Osteocyte (in vitro differentiated cells): ENCODE results near the gene HOMER2. TPM values are rescaled to one million over a fixed set of nuclear protein-coding genes. Genes with fewer than 3 reads are reported as not detected.
A peak's percentile ranks its signal among the peaks of the same experiment; 100 is the strongest.
"Not testable (repeated sequence)": the region's sequence is repeated elsewhere in the genome, so short reads cannot be mapped to it uniquely, and the experiment has no call there.

ENCODE experiments used
- DNase-seq: peaks from one replicate; pipeline ENCODE4 v3.0.0; 2021; ENCODE audit warnings: mixed read lengths; ENCODE audit not compliant: unreplicated experiment; ENCODE audit errors: extremely low spot score
- H3K27ac Mint-ChIP-seq: one replicate; pipeline ENCODE4 v1.8.0; 2021; ENCODE audit warnings: mild to moderate bottlenecking, mixed read lengths; ENCODE audit not compliant: unreplicated experiment
- H3K27me3 Mint-ChIP-seq: one replicate; pipeline ENCODE4 v1.8.0; 2021; ENCODE audit warnings: mixed read lengths; ENCODE audit not compliant: unreplicated experiment
- H3K36me3 Mint-ChIP-seq: one replicate; pipeline ENCODE4 v1.8.0; 2021; ENCODE audit warnings: mixed read lengths; ENCODE audit not compliant: unreplicated experiment
- H3K4me1 Mint-ChIP-seq: one replicate; pipeline ENCODE4 v1.8.0; 2021; ENCODE audit warnings: mixed read lengths; ENCODE audit not compliant: unreplicated experiment
- H3K4me3 Mint-ChIP-seq: one replicate; pipeline ENCODE4 v1.8.0; 2021; ENCODE audit warnings: mild to moderate bottlenecking, moderate library complexity, mixed read lengths; ENCODE audit not compliant: unreplicated experiment
- H3K9me3 Mint-ChIP-seq: one replicate; pipeline ENCODE4 v1.8.0; 2021; ENCODE audit warnings: mixed read lengths; ENCODE audit not compliant: unreplicated experiment
- CTCF ChIP-seq: fragments of 200-600 bp; sonication (generic); IDR thresholded peaks from 2 replicates; pipeline ENCODE4 v1.5.0; 2021; ENCODE audit warnings: antibody characterized with exemption, mild to moderate bottlenecking, moderate library complexity
- total RNA-seq: library from RNA; stranded (reverse); gene quantifications from 2 replicates; pipeline ENCODE4 v1.2.1, GENCODE V29; 2021

The HOMER2 gene
- total RNA-seq, 1 donor from 2014 or later, result 6.3 TPM

- H3K36me3 Mint-ChIP-seq, result no peaks in the 10 kb centered on the region
- no peaks in the 10 kb centered on the region for H3K9me3 Mint-ChIP-seq
- no peak for DNase-seq
- no peak overlapping the region for H3K27ac Mint-ChIP-seq
- H3K4me3 Mint-ChIP-seq, result no peak overlapping the region
- no peak for TF ChIP-seq CTCF
- H3K4me1 Mint-ChIP-seq, result no peaks in the 10 kb centered on the region
- no peaks in the 10 kb centered on the region for H3K27me3 Mint-ChIP-seq
These were observed 51.9 kb downstream of the HOMER2 start for GRCh38 chr15:82900511-82901060.

- Mint-ChIP-seq H3K4me3 (no peak overlapping the region), H3K27me3 (no peaks in the 10 kb centered on the region), H3K27ac (no peak overlapping the region), H3K36me3 (no peaks in the 10 kb centered on the region), H3K4me1 (no peaks in the 10 kb centered on the region), H3K9me3 (no peaks in the 10 kb centered on the region)
- TF ChIP-seq CTCF, result no peak
- no peak for DNase-seq
These were observed 53.6 kb downstream of the HOMER2 start for GRCh38 chr15:82898961-82899360.

GRCh38 chr15:82895983-82896382 lies 56.5 kb downstream of the HOMER2 start:
- no peaks in the 10 kb centered on the region for H3K36me3 Mint-ChIP-seq
- no peak for TF ChIP-seq CTCF
- H3K9me3 Mint-ChIP-seq, result no peaks in the 10 kb centered on the region
- H3K27me3 Mint-ChIP-seq, result no peaks in the 10 kb centered on the region
- DNase-seq, result peak; percentile 56
- H3K27ac Mint-ChIP-seq, result no peak overlapping the region
- H3K4me1 Mint-ChIP-seq, result no peaks in the 10 kb centered on the region
- H3K4me3 Mint-ChIP-seq, result no peak overlapping the region

- no peak for DNase-seq
- Mint-ChIP-seq H3K4me3 (no peak overlapping the region), H3K27ac (no peak overlapping the region), H3K36me3 (no peaks in the 10 kb centered on the region), H3K9me3 (no peaks in the 10 kb centered on the region), H3K4me1 (no peaks in the 10 kb centered on the region), H3K27me3 (no peaks in the 10 kb centered on the region)
- no peak for TF ChIP-seq CTCF
These were observed 57.5 kb downstream of the HOMER2 start for GRCh38 chr15:82894971-82895520.

- not testable (repeated sequence) for H3K4me1 Mint-ChIP-seq, H3K27ac Mint-ChIP-seq, H3K36me3 Mint-ChIP-seq, H3K27me3 Mint-ChIP-seq, H3K9me3 Mint-ChIP-seq, H3K4me3 Mint-ChIP-seq, DNase-seq
These were observed 59.0 kb downstream of the HOMER2 start for GRCh38 chr15:82893473-82893872.
